CD14-positive monocyte (primary cell): ENCODE results near the gene SETX. TPM values are rescaled to one million over a fixed set of nuclear protein-coding genes. Genes with fewer than 3 reads are reported as not detected.

Experiments used
- DNase-seq, 3 donors: peaks; one replicate each; pipeline ENCODE4 v3.0.0-alpha.2; 2011 to 2022
- H2AFZ ChIP-seq: 2 replicates; pipeline ENCODE4 v1.6.0; 2012; ENCODE audit warnings: mild to moderate bottlenecking, low read depth, low read length, inconsistent platforms; ENCODE audit not compliant: insufficient read depth, poor library complexity, severe bottlenecking
- H3K27ac ChIP-seq, 2 donors: 1 replicate in 1 of 2; 2 replicates in 1 of 2; pipeline ENCODE4 v1.5.1; 2012 to 2013; ENCODE audit warnings: low read length in 2 of 2, control low read depth in 1 of 2, inconsistent platforms in 1 of 2, low read depth in 1 of 2, mild to moderate bottlenecking in 1 of 2
- H3K27me3 ChIP-seq, 2 donors: one replicate each; pipeline versions ENCODE4 v1.6.0 to v1.6.1; 2011 to 2013; ENCODE audit warnings: low read length in 2 of 2; ENCODE audit not compliant: control insufficient read depth in 2 of 2, insufficient read depth in 2 of 2
- H3K36me3 ChIP-seq, 2 donors: replicated peaks in 1 of 2; 1 replicate in 1 of 2; 2 replicates in 1 of 2; pipeline versions ENCODE4 v1.5.1 to v1.6.1; 2012 to 2013; ENCODE audit warnings: low read length in 2 of 2, control low read depth in 1 of 2, inconsistent platforms in 1 of 2, mild to moderate bottlenecking in 1 of 2; ENCODE audit not compliant: insufficient read depth in 2 of 2, control insufficient read depth in 1 of 2
- H3K4me1 ChIP-seq, 2 donors: 1 replicate in 1 of 2; 2 replicates in 1 of 2; pipeline versions ENCODE4 v1.5.1 to v1.6.1; 2012 to 2013; ENCODE audit warnings: low read length in 2 of 2, control low read depth in 1 of 2, inconsistent platforms in 1 of 2, mild to moderate bottlenecking in 1 of 2, moderate library complexity in 1 of 2; ENCODE audit not compliant: insufficient read depth in 2 of 2, control insufficient read depth in 1 of 2
- H3K4me2 ChIP-seq: replicated peaks from 2 replicates; pipeline ENCODE3; 2012; ENCODE audit warnings: low read length, moderate library complexity, mild to moderate bottlenecking; ENCODE audit not compliant: poor library complexity, severe bottlenecking; ENCODE audit errors: extremely low read depth
- H3K4me3 ChIP-seq, 3 experiments: fragments of 200-600 bp in 1 of 3; sonication (generic) in 1 of 3; replicated peaks in 1 of 3; 1 replicate in 2 of 3; 2 replicates in 1 of 3; pipeline ENCODE4 v1.5.1; 2011 to 2013; ENCODE audit warnings: low read length in 3 of 3, mild to moderate bottlenecking in 3 of 3, control low read depth in 2 of 3, low read depth in 2 of 3, inconsistent platforms in 1 of 3, moderate library complexity in 1 of 3
- H3K79me2 ChIP-seq: 2 replicates; pipeline ENCODE4 v1.6.0; 2012; ENCODE audit warnings: mild to moderate bottlenecking, control low read depth, inconsistent platforms, low read length, moderate library complexity; ENCODE audit not compliant: insufficient read depth
- H3K9ac ChIP-seq: 2 replicates; pipeline ENCODE4 v1.6.0; 2017; ENCODE audit warnings: low read length, mild to moderate bottlenecking; ENCODE audit not compliant: insufficient read depth, poor library complexity, severe bottlenecking
- H3K9me3 ChIP-seq, 2 donors: replicated peaks in 1 of 2; 1 replicate in 1 of 2; 2 replicates in 1 of 2; pipeline versions ENCODE4 v1.5.1 to v1.6.1; 2012 to 2013; ENCODE audit warnings: low read length in 2 of 2, control low read depth in 1 of 2; ENCODE audit not compliant: control insufficient read depth in 1 of 2, insufficient read depth in 1 of 2
- H4K20me1 ChIP-seq: 2 replicates; pipeline ENCODE4 v1.6.0; 2012; ENCODE audit warnings: mild to moderate bottlenecking, low read length, control low read depth, moderate library complexity; ENCODE audit not compliant: insufficient read depth
- H3K27ac Mint-ChIP-seq, 7 donors: one replicate each; pipeline ENCODE4 v1.8.0; 2020; ENCODE audit warnings: mild to moderate bottlenecking in 7 of 7, mixed read lengths in 7 of 7, moderate library complexity in 6 of 7, inconsistent platforms in 2 of 7
- H3K27me3 Mint-ChIP-seq, 3 donors: one replicate each; pipeline ENCODE4 v1.8.0; 2021 to 2022; ENCODE audit warnings: low read depth in 3 of 3, mild to moderate bottlenecking in 3 of 3, mixed read lengths in 3 of 3, moderate library complexity in 3 of 3, inconsistent platforms in 1 of 3
- H3K36me3 Mint-ChIP-seq, 2 donors: one replicate each; pipeline ENCODE4 v1.8.0; 2020; ENCODE audit warnings: mixed read lengths in 2 of 2, inconsistent platforms in 1 of 2, mild to moderate bottlenecking in 1 of 2
- H3K4me1 Mint-ChIP-seq: one replicate; pipeline ENCODE4 v1.8.0; 2020; ENCODE audit warnings: mild to moderate bottlenecking, mixed read lengths
- H3K4me3 Mint-ChIP-seq, 2 donors: one replicate each; pipeline ENCODE4 v1.8.0; 2020; ENCODE audit warnings: mild to moderate bottlenecking in 2 of 2, mixed read lengths in 2 of 2, moderate library complexity in 1 of 2
- H3K9me3 Mint-ChIP-seq, 7 donors: one replicate each; pipeline ENCODE4 v1.8.0; 2020 to 2022; ENCODE audit warnings: mixed read lengths in 7 of 7, mild to moderate bottlenecking in 6 of 7, moderate library complexity in 6 of 7, inconsistent platforms in 2 of 7
- CTCF ChIP-seq: fragments of 200-600 bp; IDR thresholded peaks from one replicate; pipeline ENCODE4 v1.8.0; 2022; ENCODE audit warnings: antibody characterized with exemption, mild to moderate bottlenecking
- WGBS: methylation state at CpG from one replicate; pipeline ENCODE4 v1.1.5; 2013; ENCODE audit warnings: missing lambda C conversion rate; ENCODE audit not compliant: insufficient coverage; 5-methylcytosine and 5-hydroxymethylcytosine counted together
- intact Hi-C, 2 donors: fragments of 100-400 bp; cut with micrococcal nuclease; formaldehyde crosslinking; loops; one replicate each; pipeline versions ENCODE4 v1.15.0 to v1.15.1; 2023
- polyA plus RNA-seq, 3 donors: library from polyadenylated mRNA; depleted of rRNA in 1 of 3; unstranded in 2 of 3; stranded (reverse) in 1 of 3; fragments of 300-500 nt in 2 of 3; fragments of >200 nt in 1 of 3; fragmentation: Illumina TruSeq in 2 of 3; gene quantifications; 1 replicate in 2 of 3; 2 replicates in 1 of 3; pipeline ENCODE4 v1.2.3, GENCODE V29; 2012 to 2021

SETX gene
- polyA plus RNA-seq, 3 donors = 18.4 to 31.7 (median 24.2) TPM

DNA sequence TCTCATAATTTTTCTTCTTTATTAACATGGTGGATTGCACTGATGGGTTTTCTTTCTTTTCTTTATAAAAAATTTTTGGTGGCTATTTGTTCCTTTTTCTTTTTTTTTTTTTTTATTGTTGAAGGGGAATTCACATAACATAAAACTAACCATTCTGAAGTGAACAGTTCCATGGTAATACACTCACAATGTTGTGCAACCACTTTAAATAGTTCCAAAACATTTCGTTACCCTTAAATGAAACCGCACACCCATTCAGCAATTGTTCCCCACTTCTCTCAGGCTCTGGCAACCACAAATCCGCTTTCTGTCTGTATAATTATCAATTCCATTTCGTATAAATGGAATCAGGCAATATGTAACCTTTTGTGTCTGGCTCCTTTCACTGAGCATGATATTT, 11.7 kb upstream of the SETX start:
- H3K27ac Mint-ChIP-seq = peak overlapping the region; percentile 86 to 94 (median 92)

DNA sequence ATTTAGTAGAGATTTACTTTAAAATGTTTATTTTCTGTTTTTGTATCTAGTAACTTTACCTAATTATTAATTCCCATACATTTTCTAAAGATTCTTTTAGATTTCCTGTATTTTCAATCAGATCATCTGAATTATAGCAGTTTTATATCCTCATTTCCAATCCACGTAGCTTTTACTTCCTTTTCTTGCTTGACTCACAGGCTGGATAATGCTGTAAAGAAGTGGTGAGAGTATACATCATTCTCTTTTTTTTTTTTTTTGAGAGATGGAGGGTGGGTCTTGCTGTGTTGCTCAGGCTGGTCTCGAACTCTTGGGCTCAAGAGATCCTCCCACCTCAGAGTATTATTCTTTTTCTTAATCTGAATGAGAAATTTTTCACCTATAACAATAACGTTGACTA, 11.2 kb upstream of the SETX start:
- peak overlapping the region; percentile 60 for H3K4me2 ChIP-seq
- peaks cover 0 to 4% (median 4%) of the 10 kb centered on the region in 3 donors for H3K27me3 Mint-ChIP-seq
- no peak for TF ChIP-seq CTCF
- H3K27ac ChIP-seq = peak overlapping the region; percentile 48 to 79
- peak; percentile 54 to 72 (median 62) for DNase-seq
- H3K27ac Mint-ChIP-seq = peak overlapping the region; percentile 88 to 94 (median 92)
- H3K27me3 ChIP-seq = no peaks in the 10 kb centered on the region
- H3K4me1 ChIP-seq = peaks cover 55 to 72% of the 10 kb centered on the region in 2 donors
- H3K79me2 ChIP-seq = no peaks in the 10 kb centered on the region
- H3K36me3 ChIP-seq = no peaks in the 10 kb centered on the region
- peak overlapping the region in 1 of 3 experiments; percentile 56 for H3K4me3 ChIP-seq
- H3K9me3 Mint-ChIP-seq = peaks cover 0 to 2% (median 0%) of the 10 kb centered on the region in 7 donors
- H3K4me1 Mint-ChIP-seq = peaks cover 58% of the 10 kb centered on the region
- no peaks in the 10 kb centered on the region for H4K20me1 ChIP-seq
- intact Hi-C loops = no loop called here
- no peak overlapping the region for H2AFZ ChIP-seq
- WGBS = no CpG with 5 or more reads among the region's 3 CpGs
- H3K36me3 Mint-ChIP-seq = no peaks in the 10 kb centered on the region
- H3K9ac ChIP-seq = no peak overlapping the region
- H3K9me3 ChIP-seq = no peaks in the 10 kb centered on the region
- no peak overlapping the region for H3K4me3 Mint-ChIP-seq

More for the DNA sequence above, 11.7 kb upstream of the SETX start:
- Histone ChIP-seq H3K4me1 (peaks cover 55 to 72% of the 10 kb centered on the region in 2 donors), H3K9me3 (no peaks in the 10 kb centered on the region), H3K27ac (peak overlapping the region; percentile 48 to 79), H2AFZ (no peak overlapping the region), H3K4me2 (peak overlapping the region; percentile 60), H4K20me1 (no peaks in the 10 kb centered on the region), H3K79me2 (no peaks in the 10 kb centered on the region), H3K9ac (no peak overlapping the region), H3K36me3 (no peaks in the 10 kb centered on the region), H3K4me3 (peak overlapping the region in 2 of 3 experiments; percentile 4 to 56), H3K27me3 (no peaks in the 10 kb centered on the region)
- 6% methylated on average over 3 of the region's 4 CpGs for WGBS
- peak; percentile 49 to 76 (median 73) for DNase-seq
- Mint-ChIP-seq H3K27me3 (peaks cover 0 to 4% (median 4%) of the 10 kb centered on the region in 3 donors), H3K4me3 (peak overlapping the region in 1 of 2 donors; percentile 59), H3K4me1 (peaks cover 63% of the 10 kb centered on the region), H3K36me3 (no peaks in the 10 kb centered on the region), H3K9me3 (peaks cover 0 to 5% (median 0%) of the 10 kb centered on the region in 7 donors)
- intact Hi-C loops = no loop called here
- TF ChIP-seq CTCF = no peak
